Testis (tissue), 3 donors: Measurements from ENCODE around the gene HMGB2. TPM values are rescaled to one million over a fixed set of nuclear protein-coding genes. Genes with fewer than 3 reads are reported as not detected.

Experiments used
- DNase-seq: peaks from one replicate; pipeline ENCODE4 v3.0.0-alpha.2; 2019
- H3K27ac ChIP-seq, 2 donors: fragments of 200-600 bp; sonication (generic); one replicate each; pipeline ENCODE4 v1.5.1; 2019
- H3K27me3 ChIP-seq: fragments of 200-600 bp; sonication (generic); one replicate; pipeline ENCODE4 v1.5.1; 2019
- H3K36me3 ChIP-seq: fragments of 200-600 bp; sonication (generic); one replicate; pipeline ENCODE4 v1.5.1; 2017; ENCODE audit warnings: low read depth; ENCODE audit errors: missing control alignments
- H3K4me1 ChIP-seq: fragments of 200-600 bp; sonication (generic); one replicate; pipeline ENCODE4 v1.5.1; 2019
- H3K4me3 ChIP-seq, 2 donors: fragments of 200-600 bp; sonication (generic); one replicate each; pipeline ENCODE4 v1.5.1; 2017 to 2019
- H3K9me3 ChIP-seq: fragments of 200-600 bp; sonication (generic); one replicate; pipeline ENCODE4 v1.5.1; 2017
- CTCF ChIP-seq, 3 experiments: fragments of 450-650 bp in 2 of 3; fragments of 200-600 bp in 1 of 3; sonication (generic) in 1 of 3; IDR thresholded peaks; one replicate each; pipeline ENCODE4 v1.5.1; 2016 to 2019; ENCODE audit warnings: antibody characterized with exemption in 3 of 3, mild to moderate bottlenecking in 2 of 3, moderate library complexity in 1 of 3
- POLR2A ChIP-seq: fragments of 450-650 bp; IDR thresholded peaks from one replicate; pipeline ENCODE4 v1.6.1; 2017; ENCODE audit warnings: antibody characterized with exemption, mild to moderate bottlenecking, moderate library complexity
- WGBS, 2 donors: methylation state at CpG; one replicate each; pipeline ENCODE4 v1.1.5; 2018; 5-methylcytosine and 5-hydroxymethylcytosine counted together
- intact Hi-C: fragments of 100-400 bp; cut with DNase I; formaldehyde crosslinking; loops from one replicate; pipeline ENCODE4 v1.15.1; 2023; ENCODE audit warnings: low total_unique reads
- polyA plus RNA-seq: library from polyadenylated mRNA; stranded (reverse); fragments of 350-450 nt; fragmentation: Illumina TruSeq; extraction: RNeasy Lipid Tissue Mini Kit (QIAGEN cat#74804); gene quantifications from one replicate; pipeline ENCODE4 v1.2.3, GENCODE V29; 2014; ENCODE audit warnings: low read depth, low replicate concordance; ENCODE audit not compliant: insufficient read depth
- total RNA-seq, 2 donors: library from RNA; depleted of rRNA; stranded (reverse); fragments of >200 nt; gene quantifications; one replicate each; pipeline ENCODE4 v1.2.3, GENCODE V29; 2016

The HMGB2 gene
- total and polyA plus RNA-seq, 3 donors from 2014 or later = 80.1 to 235 (median 117) TPM

- peak in 1 of 3 experiments; percentile 15 for TF ChIP-seq CTCF (IDR thresholded peaks at IDR 0.05)
- TF ChIP-seq POLR2A = no peak
- no peak overlapping the region for H3K27ac ChIP-seq
- no peaks in the 10 kb centered on the region for H3K36me3 ChIP-seq
- H3K4me3 ChIP-seq = no peak overlapping the region
- H3K27me3 ChIP-seq = no peaks in the 10 kb centered on the region
- WGBS, 2 donors = 59 to 65% methylated on average over 5 of the region's 5 CpGs
- H3K4me1 ChIP-seq = no peaks in the 10 kb centered on the region
- no peaks in the 10 kb centered on the region for H3K9me3 ChIP-seq
- intact Hi-C loops = no loop called here
- DNase-seq = no peak
Measured at GRCh38 chr4:173360587-173361221, 26.5 kb upstream of the HMGB2 start.

- no peaks in the 10 kb centered on the region for H3K36me3 ChIP-seq
- TF ChIP-seq POLR2A (no peak), CTCF (IDR thresholded peaks at IDR 0.05) (no peak)
- intact Hi-C loops = no loop called here
- H3K9me3 ChIP-seq = no peaks in the 10 kb centered on the region
- WGBS, 2 donors = 83 to 84% methylated on average over 2 of the region's 2 CpGs
- no peaks in the 10 kb centered on the region for H3K27me3 ChIP-seq
- no peaks in the 10 kb centered on the region for H3K4me1 ChIP-seq
- no peak overlapping the region for H3K27ac ChIP-seq
- no peak overlapping the region for H3K4me3 ChIP-seq
- no peak for DNase-seq
Measured at GRCh38 chr4:173357939-173358338, 23.8 kb upstream of the HMGB2 start.

GRCh38 chr4:173347467-173347866 lies 13.3 kb upstream of the HMGB2 start:
- Histone ChIP-seq H3K36me3 (no peaks in the 10 kb centered on the region), H3K27me3 (no peaks in the 10 kb centered on the region), H3K27ac (no peak overlapping the region), H3K9me3 (no peaks in the 10 kb centered on the region), H3K4me3 (no peak overlapping the region), H3K4me1 (no peaks in the 10 kb centered on the region)
- no peak for DNase-seq
- TF ChIP-seq CTCF (IDR thresholded peaks at IDR 0.05) = no peak
- TF ChIP-seq POLR2A = no peak
- intact Hi-C loops = no loop called here
- 96 to 100% methylated on average over 1 of the region's 1 CpG for WGBS, 2 donors

- no peak for DNase-seq
- WGBS, 2 donors = 67 to 89% methylated on average over 2 of the region's 2 CpGs
- TF ChIP-seq POLR2A (no peak), CTCF (IDR thresholded peaks at IDR 0.05) (no peak)
Measured at GRCh38 chr4:173346074-173346473, 11.9 kb upstream of the HMGB2 start.

GRCh38 chr4:173345648-173346047 lies 11.5 kb upstream of the HMGB2 start:
- no peak overlapping the region for H3K27ac ChIP-seq
- H3K36me3 ChIP-seq = no peaks in the 10 kb centered on the region
- H3K9me3 ChIP-seq = no peaks in the 10 kb centered on the region
- no peak for DNase-seq
- intact Hi-C loops = no loop called here
- no peaks in the 10 kb centered on the region for H3K27me3 ChIP-seq
- no peak overlapping the region for H3K4me3 ChIP-seq
- TF ChIP-seq CTCF (IDR thresholded peaks at IDR 0.05) (no peak), POLR2A (no peak)
- no peaks in the 10 kb centered on the region for H3K4me1 ChIP-seq
- WGBS, 2 donors = 69 to 77% methylated on average over 2 of the region's 2 CpGs

More at GRCh38 chr4:173346074-173346473, 11.9 kb upstream of the HMGB2 start:
- Histone ChIP-seq H3K27ac (no peak overlapping the region), H3K4me1 (no peaks in the 10 kb centered on the region), H3K9me3 (no peaks in the 10 kb centered on the region), H3K36me3 (no peaks in the 10 kb centered on the region), H3K4me3 (no peak overlapping the region), H3K27me3 (no peaks in the 10 kb centered on the region)
- intact Hi-C loops = no loop called here
